ENCODE data around the gene BRI3BP. TPM values are rescaled to one million over a fixed set of nuclear protein-coding genes. Genes with fewer than 3 reads are reported as not detected.
"Not testable (repeated sequence)": the region's sequence is repeated elsewhere in the genome, so short reads cannot be mapped to it uniquely, and the experiment has no call there.

BRI3BP gene
- total and polyA plus RNA-seq, 2 experiments from 2014 or later, result 6.1 to 14.6 TPM

DNA sequence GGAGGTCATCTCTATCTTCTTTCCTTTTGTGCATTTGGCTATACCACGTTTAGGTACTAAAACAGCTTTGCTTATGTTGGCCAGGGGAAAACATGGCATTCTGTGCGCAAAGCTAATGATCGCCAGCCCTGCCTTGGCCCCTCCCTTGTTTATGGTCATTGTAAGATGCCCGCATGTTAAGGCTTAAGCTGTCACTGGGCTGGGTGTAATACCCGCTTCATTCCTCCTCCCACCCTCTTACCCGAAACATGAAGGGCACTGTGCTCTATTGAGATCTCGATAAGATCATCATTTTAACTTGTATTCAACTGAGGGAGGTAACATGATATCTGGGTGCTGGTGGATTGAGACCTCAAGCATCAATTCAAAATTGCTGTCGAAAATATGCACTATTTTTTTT is 34.7 kb downstream of the BRI3BP start:
- Histone ChIP-seq H3K27me3 (no peaks in the 10 kb centered on the region), H3K4me1 (ENCODE audit: insufficient read depth) (no peaks in the 10 kb centered on the region), H3K9me2 (replicated peaks; ENCODE audit: insufficient read depth) (no peaks in the 10 kb centered on the region), H3K79me2 (no peaks in the 10 kb centered on the region), H3K4me3 (no peak overlapping the region), H2AFZ (no peak overlapping the region), H3K27ac (no peak overlapping the region), H3K9me3 (ENCODE audit: low read depth) (no peaks in the 10 kb centered on the region), H3K36me3 (replicated peaks; ENCODE audit: insufficient read depth, low read depth) (no peaks in the 10 kb centered on the region), H3K4me2 (no peak overlapping the region), H4K20me1 (ENCODE audit: insufficient read depth, poor library complexity, severe bottlenecking) (no peaks in the 10 kb centered on the region)
- DNase-seq (ENCODE audit: low spot score), result no peak
- TF ChIP-seq, protein P1, sequence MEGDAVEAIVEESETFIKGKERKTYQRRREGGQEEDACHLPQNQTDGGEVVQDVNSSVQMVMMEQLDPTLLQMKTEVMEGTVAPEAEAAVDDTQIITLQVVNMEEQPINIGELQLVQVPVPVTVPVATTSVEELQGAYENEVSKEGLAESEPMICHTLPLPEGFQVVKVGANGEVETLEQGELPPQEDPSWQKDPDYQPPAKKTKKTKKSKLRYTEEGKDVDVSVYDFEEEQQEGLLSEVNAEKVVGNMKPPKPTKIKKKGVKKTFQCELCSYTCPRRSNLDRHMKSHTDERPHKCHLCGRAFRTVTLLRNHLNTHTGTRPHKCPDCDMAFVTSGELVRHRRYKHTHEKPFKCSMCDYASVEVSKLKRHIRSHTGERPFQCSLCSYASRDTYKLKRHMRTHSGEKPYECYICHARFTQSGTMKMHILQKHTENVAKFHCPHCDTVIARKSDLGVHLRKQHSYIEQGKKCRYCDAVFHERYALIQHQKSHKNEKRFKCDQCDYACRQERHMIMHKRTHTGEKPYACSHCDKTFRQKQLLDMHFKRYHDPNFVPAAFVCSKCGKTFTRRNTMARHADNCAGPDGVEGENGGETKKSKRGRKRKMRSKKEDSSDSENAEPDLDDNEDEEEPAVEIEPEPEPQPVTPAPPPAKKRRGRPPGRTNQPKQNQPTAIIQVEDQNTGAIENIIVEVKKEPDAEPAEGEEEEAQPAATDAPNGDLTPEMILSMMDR (IDR thresholded peaks at IDR 0.05; ENCODE audit: poor library complexity), result no peak
- no peak for TF ChIP-seq EZH2 (IDR thresholded peaks at IDR 0.05; ENCODE audit: borderline replicate concordance)
- no peak for TF ChIP-seq EZH2phosphoT487 (IDR thresholded peaks at IDR 0.05; ENCODE audit: low read depth, severe bottlenecking, unreplicated experiment)
- 98% methylated on average over 8 of the region's 8 CpGs for WGBS (ENCODE audit: low lambda C conversion rate, missing lambda C conversion rate)

DNA sequence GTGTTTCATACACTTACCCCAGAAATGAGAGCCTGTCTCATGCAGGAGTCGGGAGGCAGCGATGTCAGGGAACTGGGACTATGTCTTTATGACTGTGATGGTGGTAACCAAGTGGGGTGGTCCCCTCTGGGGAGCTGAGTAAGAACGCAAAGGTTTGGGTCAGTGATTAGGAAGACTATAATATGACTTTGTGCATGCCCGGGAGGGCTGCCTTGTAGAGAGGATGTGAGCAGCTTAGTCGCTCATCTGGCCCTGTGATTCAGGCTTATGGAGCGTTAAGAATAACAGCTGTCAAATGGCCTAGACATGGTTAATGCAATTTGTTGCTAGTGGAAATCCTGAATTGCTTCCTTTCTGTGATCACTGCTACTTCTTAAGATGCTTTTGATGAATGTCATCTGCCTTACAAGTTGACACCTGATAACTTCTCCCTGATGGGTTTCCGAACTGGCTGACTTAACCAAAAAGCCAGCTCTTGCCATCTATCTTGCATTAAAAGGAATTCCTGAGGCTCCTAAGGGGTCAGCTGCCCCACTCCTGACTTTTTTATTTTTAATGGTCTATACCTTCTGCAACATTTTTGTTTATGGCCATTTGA is 36.4 kb downstream of the BRI3BP start:
- 79% methylated on average over 7 of the region's 7 CpGs for WGBS (ENCODE audit: low lambda C conversion rate, missing lambda C conversion rate)

DNA sequence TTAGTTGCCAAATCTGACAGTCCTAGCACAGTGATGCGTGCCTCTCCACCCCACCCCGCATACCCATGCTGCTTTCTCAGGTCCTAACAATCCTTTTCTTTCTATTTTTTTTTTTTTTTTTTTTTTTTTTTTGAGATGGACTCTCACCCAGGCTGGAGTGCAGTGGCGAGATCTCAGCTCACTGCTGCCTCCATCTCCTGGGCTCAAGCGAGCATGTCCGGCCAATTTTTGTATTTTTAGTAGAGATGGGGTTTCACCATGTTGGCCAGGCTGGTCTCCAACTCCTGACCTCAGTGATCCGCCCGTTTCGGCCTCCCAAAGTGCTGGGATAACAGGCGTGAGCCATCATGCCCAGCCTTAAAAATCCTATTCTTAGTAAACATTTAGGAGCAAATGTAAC is 38.0 kb downstream of the BRI3BP start:
- H3K4me2 ChIP-seq; H3K9me2 ChIP-seq (replicated peaks; ENCODE audit: insufficient read depth); DNase-seq (ENCODE audit: low spot score); H3K79me2 ChIP-seq; H3K27ac ChIP-seq; H2AFZ ChIP-seq; H3K4me3 ChIP-seq; H3K4me1 ChIP-seq (ENCODE audit: insufficient read depth); H3K27me3 ChIP-seq; H3K9me3 ChIP-seq (ENCODE audit: low read depth); H3K36me3 ChIP-seq (replicated peaks; ENCODE audit: insufficient read depth, low read depth); H4K20me1 ChIP-seq (ENCODE audit: insufficient read depth, poor library complexity, severe bottlenecking): not testable (repeated sequence)
- WGBS (ENCODE audit: low lambda C conversion rate, missing lambda C conversion rate), result 72% methylated on average over 9 of the region's 9 CpGs

More for the DNA sequence above, 36.4 kb downstream of the BRI3BP start:
- H3K4me2 ChIP-seq, result no peak overlapping the region
- no peaks in the 10 kb centered on the region for H3K27me3 ChIP-seq
- no peaks in the 10 kb centered on the region for H3K9me3 ChIP-seq (ENCODE audit: low read depth)
- no peak overlapping the region for H3K4me3 ChIP-seq
- no peaks in the 10 kb centered on the region for H3K4me1 ChIP-seq (ENCODE audit: insufficient read depth)
- TF ChIP-seq EZH2 (IDR thresholded peaks at IDR 0.05; ENCODE audit: borderline replicate concordance) (no peak), EZH2phosphoT487 (IDR thresholded peaks at IDR 0.05; ENCODE audit: low read depth, severe bottlenecking, unreplicated experiment) (no peak)
- TF ChIP-seq, protein P1 (IDR thresholded peaks at IDR 0.05; ENCODE audit: poor library complexity), result no peak
- H3K27ac ChIP-seq, result no peak overlapping the region
- no peak for DNase-seq (ENCODE audit: low spot score)
- H2AFZ ChIP-seq, result no peak overlapping the region
- no peaks in the 10 kb centered on the region for H3K36me3 ChIP-seq (replicated peaks; ENCODE audit: insufficient read depth, low read depth)
- no peaks in the 10 kb centered on the region for H4K20me1 ChIP-seq (ENCODE audit: insufficient read depth, poor library complexity, severe bottlenecking)
- H3K79me2 ChIP-seq, result no peaks in the 10 kb centered on the region
- H3K9me2 ChIP-seq (replicated peaks; ENCODE audit: insufficient read depth), result no peaks in the 10 kb centered on the region

DNA sequence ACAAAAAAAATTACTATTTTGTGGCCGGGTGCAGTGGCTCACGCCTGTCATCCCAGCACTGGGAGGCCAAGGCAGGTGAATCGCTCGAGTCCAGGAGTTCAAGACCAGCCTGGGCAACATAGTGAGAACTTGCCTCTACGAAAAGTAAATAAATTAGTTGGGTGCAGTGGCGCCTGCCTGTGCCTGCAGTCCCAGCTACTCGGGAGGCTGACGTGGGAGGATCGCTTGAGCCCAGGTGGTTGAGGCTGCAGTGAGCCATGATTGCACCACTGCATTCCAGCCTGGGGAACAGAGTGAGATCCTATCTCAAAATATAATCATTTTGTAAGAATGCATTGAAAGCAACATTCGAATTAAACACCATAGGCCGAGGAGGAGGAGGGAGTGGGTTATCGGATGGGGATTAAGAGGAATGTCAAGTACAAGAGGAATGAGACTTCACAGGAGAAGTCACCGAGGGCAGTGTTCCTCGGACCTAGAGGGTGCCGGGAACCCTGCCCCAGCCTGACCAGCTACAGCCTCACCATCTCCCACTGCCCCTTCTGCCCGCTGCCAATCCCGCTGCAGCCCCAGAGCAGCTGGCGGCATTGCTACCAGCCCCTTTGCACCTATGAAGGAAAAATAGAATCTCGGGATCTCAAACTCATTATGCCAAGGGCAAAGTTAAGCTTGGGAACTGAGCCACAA is 39.2 kb downstream of the BRI3BP start:
- no peaks in the 10 kb centered on the region for H3K9me2 ChIP-seq (replicated peaks; ENCODE audit: insufficient read depth)
- H2AFZ ChIP-seq, result no peak overlapping the region
- H3K9me3 ChIP-seq (ENCODE audit: low read depth), result no peaks in the 10 kb centered on the region
- H4K20me1 ChIP-seq (ENCODE audit: insufficient read depth, poor library complexity, severe bottlenecking), result no peaks in the 10 kb centered on the region
- 82% methylated on average over 19 of the region's 19 CpGs for WGBS (ENCODE audit: low lambda C conversion rate, missing lambda C conversion rate)
- H3K4me2 ChIP-seq, result no peak overlapping the region
- no peak overlapping the region for H3K27ac ChIP-seq
- no peaks in the 10 kb centered on the region for H3K79me2 ChIP-seq
- no peak overlapping the region for H3K4me3 ChIP-seq
- DNase-seq (ENCODE audit: low spot score), result no peak
- no peaks in the 10 kb centered on the region for H3K4me1 ChIP-seq (ENCODE audit: insufficient read depth)
- no peaks in the 10 kb centered on the region for H3K36me3 ChIP-seq (replicated peaks; ENCODE audit: insufficient read depth, low read depth)
- H3K27me3 ChIP-seq, result no peaks in the 10 kb centered on the region
- TF ChIP-seq, protein P1 (IDR thresholded peaks at IDR 0.05; ENCODE audit: poor library complexity), result no peak
- TF ChIP-seq EZH2 (IDR thresholded peaks at IDR 0.05; ENCODE audit: borderline replicate concordance), result no peak
